ENCODE results near the gene SLC15A4.

Gene SLC15A4

GRCh38 chr12:128743916-128744315, 79.8 kb downstream of the SLC15A4 start:
- H3K27ac ChIP-seq (ENCODE audit: low read length) = no peak overlapping the region
- H3K79me2 ChIP-seq (ENCODE audit: low read length) = no peaks in the 10 kb centered on the region
- H3K27me3 ChIP-seq (ENCODE audit: low read depth, low read length) = peaks cover 19% of the 10 kb centered on the region
- H3K4me3 ChIP-seq (ENCODE audit: low read length) = no peak overlapping the region
- no peaks in the 10 kb centered on the region for H3K9me3 ChIP-seq (ENCODE audit: insufficient read depth, low read length)
- no peaks in the 10 kb centered on the region for H3K36me3 ChIP-seq (replicated peaks; ENCODE audit: low read depth, low read length)
- H3K9ac ChIP-seq (ENCODE audit: low read length) = no peak overlapping the region
- H3K4me1 ChIP-seq (ENCODE audit: low read length) = no peaks in the 10 kb centered on the region
- no peak overlapping the region for H3K4me2 ChIP-seq (ENCODE audit: low read length)
- TF ChIP-seq CTCF (IDR thresholded peaks at IDR 0.05; ENCODE audit: low read depth, low read length) (no peak), EZH2phosphoT487 (IDR thresholded peaks at IDR 0.05; ENCODE audit: low read depth) (no peak)
- H2AFZ ChIP-seq (ENCODE audit: low read depth, low read length) = no peak overlapping the region
- no peaks in the 10 kb centered on the region for H4K20me1 ChIP-seq (ENCODE audit: insufficient read depth, low read length)

All from OCI-LY3 (cell line).